GM04503 (cell line): ENCODE data around the gene EVPLL.
"Not testable (repeated sequence)": the region's sequence is repeated elsewhere in the genome, so short reads cannot be mapped to it uniquely, and the experiment has no call there.

Source experiments
- DNase-seq: peaks from one replicate; pipeline ENCODE4 v3.0.0-alpha.2; 2012; ENCODE audit warnings: low read depth

The EVPLL gene

GRCh38 chr17:18379246-18380146 is 1.9 kb downstream of the EVPLL start:
- no peak for DNase-seq

GRCh38 chr17:18380471-18381157 is 3.0 kb downstream of the EVPLL start:
- no peak for DNase-seq

- DNase-seq, result no peak
Observed at GRCh38 chr17:18381158-18381952, 3.8 kb downstream of the EVPLL start.

GRCh38 chr17:18381953-18382245 is 4.3 kb downstream of the EVPLL start:
- no peak for DNase-seq

GRCh38 chr17:18382441-18383078 is 5.0 kb downstream of the EVPLL start:
- no peak for DNase-seq

- DNase-seq, result not testable (repeated sequence)
Observed at GRCh38 chr17:18383079-18383481, 5.5 kb downstream of the EVPLL start.

- DNase-seq, result not testable (repeated sequence)
Observed at GRCh38 chr17:18384271-18384670, 6.7 kb downstream of the EVPLL start.

GRCh38 chr17:18387583-18387982 is 10.0 kb downstream of the EVPLL start:
- not testable (repeated sequence) for DNase-seq

- not testable (repeated sequence) for DNase-seq
Observed at GRCh38 chr17:18388266-18388665, 10.7 kb downstream of the EVPLL start.

GRCh38 chr17:18388728-18389127 is 11.2 kb downstream of the EVPLL start:
- DNase-seq, result not testable (repeated sequence)

- not testable (repeated sequence) for DNase-seq
Observed at GRCh38 chr17:18401872-18402590, 24.5 kb downstream of the EVPLL start.

- DNase-seq, result not testable (repeated sequence)
Observed at GRCh38 chr17:18403166-18403565, 25.6 kb downstream of the EVPLL start.

- DNase-seq, result not testable (repeated sequence)
Observed at GRCh38 chr17:18403604-18404003, 26.0 kb downstream of the EVPLL start.

GRCh38 chr17:18408906-18409305 is 31.3 kb downstream of the EVPLL start:
- DNase-seq, result not testable (repeated sequence)

GRCh38 chr17:18409321-18409720 is 31.7 kb downstream of the EVPLL start:
- not testable (repeated sequence) for DNase-seq

- not testable (repeated sequence) for DNase-seq
Observed at GRCh38 chr17:18410736-18411135, 33.2 kb downstream of the EVPLL start.

- DNase-seq, result peak; percentile 13
Observed at GRCh38 chr17:18411377-18411864, 33.8 kb downstream of the EVPLL start.

- DNase-seq, result not testable (repeated sequence)
Observed at GRCh38 chr17:18412001-18412538, 34.5 kb downstream of the EVPLL start.

GRCh38 chr17:18421521-18421920 is 43.9 kb downstream of the EVPLL start:
- not testable (repeated sequence) for DNase-seq

GRCh38 chr17:18422464-18422863 is 44.9 kb downstream of the EVPLL start:
- not testable (repeated sequence) for DNase-seq

- not testable (repeated sequence) for DNase-seq
Observed at GRCh38 chr17:18423015-18423414, 45.4 kb downstream of the EVPLL start.
